ENCODE measurements around the gene NDFIP2.

The NDFIP2 gene

GRCh38 chr13:79508224-79508961 lies 27.4 kb downstream of the NDFIP2 start:
- no peaks in the 10 kb centered on the region for H3K27me3 Mint-ChIP-seq
- ATAC-seq (replicated peaks; ENCODE audit: extremely low read depth, poor library complexity, severe bottlenecking) (no peak), DNase-seq (ENCODE audit: low spot score in 2 of 2) (no peak)
- no peaks in the 10 kb centered on the region for H3K9me3 Mint-ChIP-seq
- no peaks in the 10 kb centered on the region for H3K36me3 Mint-ChIP-seq (ENCODE audit: insufficient read depth)
- no peak overlapping the region for H3K4me3 Mint-ChIP-seq
- H3K27ac Mint-ChIP-seq (ENCODE audit: low read depth), result no peak overlapping the region
- peaks cover 5% of the 10 kb centered on the region for H3K4me1 Mint-ChIP-seq

GRCh38 chr13:79511611-79512010 lies 30.7 kb downstream of the NDFIP2 start:
- no peak overlapping the region for H3K27ac Mint-ChIP-seq (ENCODE audit: low read depth)

GRCh38 chr13:79512950-79513349 lies 32.0 kb downstream of the NDFIP2 start:
- no peaks in the 10 kb centered on the region for H3K36me3 Mint-ChIP-seq (ENCODE audit: insufficient read depth)
- no peaks in the 10 kb centered on the region for H3K9me3 Mint-ChIP-seq
- no peaks in the 10 kb centered on the region for H3K27me3 Mint-ChIP-seq
- DNase-seq (ENCODE audit: low spot score in 2 of 2), result no peak
- peaks cover 6% of the 10 kb centered on the region for H3K4me1 Mint-ChIP-seq
- H3K4me3 Mint-ChIP-seq, result no peak overlapping the region
- no peak overlapping the region for H3K27ac Mint-ChIP-seq (ENCODE audit: low read depth)
- no peak for ATAC-seq (replicated peaks; ENCODE audit: extremely low read depth, poor library complexity, severe bottlenecking)

More at GRCh38 chr13:79511611-79512010, 30.7 kb downstream of the NDFIP2 start:
- H3K27me3 Mint-ChIP-seq, result no peaks in the 10 kb centered on the region
- no peaks in the 10 kb centered on the region for H3K4me1 Mint-ChIP-seq
- ATAC-seq (replicated peaks; ENCODE audit: extremely low read depth, poor library complexity, severe bottlenecking), result no peak
- no peaks in the 10 kb centered on the region for H3K9me3 Mint-ChIP-seq
- H3K4me3 Mint-ChIP-seq, result no peak overlapping the region
- no peaks in the 10 kb centered on the region for H3K36me3 Mint-ChIP-seq (ENCODE audit: insufficient read depth)
- no peak for DNase-seq (ENCODE audit: low spot score in 2 of 2)

GRCh38 chr13:79516595-79516994 lies 35.6 kb downstream of the NDFIP2 start:
- Mint-ChIP-seq H3K4me3 (no peak overlapping the region), H3K36me3 (ENCODE audit: insufficient read depth) (no peaks in the 10 kb centered on the region)
- ATAC-seq (replicated peaks; ENCODE audit: extremely low read depth, poor library complexity, severe bottlenecking), result no peak

GRCh38 chr13:79519255-79519654 lies 38.3 kb downstream of the NDFIP2 start:
- H3K36me3 Mint-ChIP-seq (ENCODE audit: insufficient read depth), result no peaks in the 10 kb centered on the region
- H3K27ac Mint-ChIP-seq (ENCODE audit: low read depth), result no peak overlapping the region
- H3K27me3 Mint-ChIP-seq, result no peaks in the 10 kb centered on the region
- no peaks in the 10 kb centered on the region for H3K9me3 Mint-ChIP-seq
- peaks cover 14% of the 10 kb centered on the region for H3K4me1 Mint-ChIP-seq
- ATAC-seq (replicated peaks; ENCODE audit: extremely low read depth, poor library complexity, severe bottlenecking), result no peak
- H3K4me3 Mint-ChIP-seq, result no peak overlapping the region
- DNase-seq (ENCODE audit: low spot score in 2 of 2), result no peak

More at GRCh38 chr13:79516595-79516994, 35.6 kb downstream of the NDFIP2 start:
- no peak for DNase-seq (ENCODE audit: low spot score in 2 of 2)
- no peaks in the 10 kb centered on the region for H3K9me3 Mint-ChIP-seq
- H3K27ac Mint-ChIP-seq (ENCODE audit: low read depth), result no peak overlapping the region
- peaks cover 6% of the 10 kb centered on the region for H3K4me1 Mint-ChIP-seq
- no peaks in the 10 kb centered on the region for H3K27me3 Mint-ChIP-seq

GRCh38 chr13:79522583-79522982 lies 41.6 kb downstream of the NDFIP2 start:
- Mint-ChIP-seq H3K27me3 (no peaks in the 10 kb centered on the region), H3K4me1 (peaks cover 12% of the 10 kb centered on the region), H3K36me3 (ENCODE audit: insufficient read depth) (no peaks in the 10 kb centered on the region), H3K27ac (ENCODE audit: low read depth) (peak overlapping the region; percentile 80), H3K9me3 (no peaks in the 10 kb centered on the region), H3K4me3 (no peak overlapping the region)
- peak; percentile 49 for ATAC-seq (replicated peaks; ENCODE audit: extremely low read depth, poor library complexity, severe bottlenecking)
- DNase-seq (ENCODE audit: low spot score in 2 of 2), result no peak

- DNase-seq (ENCODE audit: low spot score in 2 of 2) (no peak), ATAC-seq (replicated peaks; ENCODE audit: extremely low read depth, poor library complexity, severe bottlenecking) (peak; percentile 22)
- no peak overlapping the region for H3K4me3 Mint-ChIP-seq
- no peak overlapping the region for H3K27ac Mint-ChIP-seq (ENCODE audit: low read depth)
- H3K9me3 Mint-ChIP-seq, result no peaks in the 10 kb centered on the region
- peaks cover 9% of the 10 kb centered on the region for H3K4me1 Mint-ChIP-seq
- H3K27me3 Mint-ChIP-seq, result no peaks in the 10 kb centered on the region
- H3K36me3 Mint-ChIP-seq (ENCODE audit: insufficient read depth), result no peaks in the 10 kb centered on the region
Measured at GRCh38 chr13:79525064-79525857, 44.3 kb downstream of the NDFIP2 start.

- H3K27ac Mint-ChIP-seq (ENCODE audit: low read depth), result no peak overlapping the region
- DNase-seq (ENCODE audit: low spot score in 2 of 2), result no peak
- H3K4me1 Mint-ChIP-seq, result peaks cover 11% of the 10 kb centered on the region
- no peak overlapping the region for H3K4me3 Mint-ChIP-seq
- H3K36me3 Mint-ChIP-seq (ENCODE audit: insufficient read depth), result no peaks in the 10 kb centered on the region
- no peaks in the 10 kb centered on the region for H3K27me3 Mint-ChIP-seq
- ATAC-seq (replicated peaks; ENCODE audit: extremely low read depth, poor library complexity, severe bottlenecking), result no peak
- no peaks in the 10 kb centered on the region for H3K9me3 Mint-ChIP-seq
Measured at GRCh38 chr13:79527698-79528097, 46.7 kb downstream of the NDFIP2 start.

- Mint-ChIP-seq H3K36me3 (ENCODE audit: insufficient read depth) (no peaks in the 10 kb centered on the region), H3K9me3 (no peaks in the 10 kb centered on the region), H3K4me1 (peaks cover 7% of the 10 kb centered on the region), H3K4me3 (no peak overlapping the region), H3K27ac (ENCODE audit: low read depth) (no peak overlapping the region), H3K27me3 (no peaks in the 10 kb centered on the region)
- DNase-seq (ENCODE audit: low spot score in 2 of 2) (no peak), ATAC-seq (replicated peaks; ENCODE audit: extremely low read depth, poor library complexity, severe bottlenecking) (no peak)
Measured at GRCh38 chr13:79528356-79528755, 47.4 kb downstream of the NDFIP2 start.

GRCh38 chr13:79528759-79529191 lies 47.8 kb downstream of the NDFIP2 start:
- ATAC-seq (replicated peaks; ENCODE audit: extremely low read depth, poor library complexity, severe bottlenecking) (no peak), DNase-seq (ENCODE audit: low spot score in 2 of 2) (no peak)
- Mint-ChIP-seq H3K27ac (ENCODE audit: low read depth) (no peak overlapping the region), H3K4me3 (no peak overlapping the region), H3K36me3 (ENCODE audit: insufficient read depth) (no peaks in the 10 kb centered on the region), H3K9me3 (no peaks in the 10 kb centered on the region), H3K4me1 (peaks cover 7% of the 10 kb centered on the region), H3K27me3 (no peaks in the 10 kb centered on the region)

GRCh38 chr13:79529817-79530216 lies 48.9 kb downstream of the NDFIP2 start:
- H3K4me3 Mint-ChIP-seq, result no peak overlapping the region
- H3K4me1 Mint-ChIP-seq, result peaks cover 7% of the 10 kb centered on the region
- H3K9me3 Mint-ChIP-seq, result no peaks in the 10 kb centered on the region
- DNase-seq (ENCODE audit: low spot score in 2 of 2) (no peak), ATAC-seq (replicated peaks; ENCODE audit: extremely low read depth, poor library complexity, severe bottlenecking) (no peak)
- no peak overlapping the region for H3K27ac Mint-ChIP-seq (ENCODE audit: low read depth)
- H3K27me3 Mint-ChIP-seq, result no peaks in the 10 kb centered on the region
- no peaks in the 10 kb centered on the region for H3K36me3 Mint-ChIP-seq (ENCODE audit: insufficient read depth)

- H3K27me3 Mint-ChIP-seq, result no peaks in the 10 kb centered on the region
- H3K4me1 Mint-ChIP-seq, result peaks cover 7% of the 10 kb centered on the region
- ATAC-seq (replicated peaks; ENCODE audit: extremely low read depth, poor library complexity, severe bottlenecking) (no peak), DNase-seq (ENCODE audit: low spot score in 2 of 2) (no peak)
- H3K9me3 Mint-ChIP-seq, result no peaks in the 10 kb centered on the region
- no peak overlapping the region for H3K27ac Mint-ChIP-seq (ENCODE audit: low read depth)
- H3K36me3 Mint-ChIP-seq (ENCODE audit: insufficient read depth), result no peaks in the 10 kb centered on the region
- no peak overlapping the region for H3K4me3 Mint-ChIP-seq
Measured at GRCh38 chr13:79530270-79530669, 49.3 kb downstream of the NDFIP2 start.

Measured in central memory CD8-positive, alpha-beta T cell (primary cell).